Calu3 (cell line): ENCODE data around the gene PRR7. TPM values are rescaled to one million over a fixed set of nuclear protein-coding genes. Genes with fewer than 3 reads are reported as not detected.

Source experiments
- BruUV-seq: library from RNA; stranded (reverse); fragments of 400-500 nt; replicated peaks from 2 replicates; lab custom pipeline; 2021; lab: Mats Ljungman, UMichigan
- CTCF ChIA-PET: fragments of 300-600 bp; sonication (Branson Sonifier 250); formaldehyde crosslinking; loops from one replicate; lab custom pipeline; 2022; ENCODE audit warnings: antibody characterized with exemption; lab: Charles Lee
- DNase-seq: peaks from one replicate; pipeline ENCODE4 v3.0.0; 2022
- H3K27ac Mint-ChIP-seq: one replicate; pipeline ENCODE4 v1.8.0; 2022; ENCODE audit warnings: mixed read lengths; ENCODE audit not compliant: unreplicated experiment
- H3K27me3 Mint-ChIP-seq: one replicate; pipeline ENCODE4 v1.8.0; 2022; ENCODE audit warnings: mixed read lengths; ENCODE audit not compliant: unreplicated experiment
- H3K36me3 Mint-ChIP-seq: one replicate; pipeline ENCODE4 v1.8.0; 2022; ENCODE audit warnings: mild to moderate bottlenecking, moderate library complexity, mixed read lengths; ENCODE audit not compliant: insufficient read depth, unreplicated experiment
- H3K4me1 Mint-ChIP-seq: one replicate; pipeline ENCODE4 v1.8.0; 2022; ENCODE audit warnings: mild to moderate bottlenecking, low read depth, mixed read lengths; ENCODE audit not compliant: unreplicated experiment
- H3K4me3 Mint-ChIP-seq: one replicate; pipeline ENCODE4 v1.8.0; 2022; ENCODE audit warnings: mild to moderate bottlenecking, low read depth, moderate library complexity, mixed read lengths; ENCODE audit not compliant: unreplicated experiment
- H3K9me3 Mint-ChIP-seq: one replicate; pipeline ENCODE4 v1.8.0; 2022; ENCODE audit warnings: low read depth, mixed read lengths; ENCODE audit not compliant: unreplicated experiment
- CTCF ChIP-seq: fragments of 200-600 bp; IDR thresholded peaks from one replicate; pipeline ENCODE4 v1.8.0; 2022; ENCODE audit warnings: antibody characterized with exemption; ENCODE audit not compliant: unreplicated experiment
- intact Hi-C: fragments of 100-400 bp; cut with micrococcal nuclease; formaldehyde crosslinking; loops from one replicate; pipeline ENCODE4 v1.10.0; 2022; ENCODE audit not compliant: unreplicated experiment
- total RNA-seq: library from RNA; stranded (reverse); gene quantifications from 2 replicates; pipeline ENCODE4 v1.2.3, GENCODE V29; 2022

The PRR7 gene
- total RNA-seq, 1 experiment from 2014 or later, result 25.2 TPM

- CTCF ChIA-PET, result interaction anchor here (1.3 kb wide), 1 partner anchor 11 kb away, joined by 3 read pairs; no protein-coding TSS in a partner anchor
- Mint-ChIP-seq H3K4me3 (no peak overlapping the region), H3K27me3 (no peaks in the 10 kb centered on the region), H3K9me3 (no peaks in the 10 kb centered on the region), H3K4me1 (peaks cover 17% of the 10 kb centered on the region), H3K27ac (no peak overlapping the region), H3K36me3 (peaks cover 73% of the 10 kb centered on the region)
- TF ChIP-seq CTCF, result no peak
- no TSS peak for BruUV-seq
- intact Hi-C loops, result no loop called here
- DNase-seq, result no peak
Measured at GRCh38 chr5:177433658-177434217, 12.9 kb upstream of the PRR7 start.

- BruUV-seq, result no TSS peak
- Mint-ChIP-seq H3K36me3 (peaks cover 68% of the 10 kb centered on the region), H3K4me1 (peaks cover 10% of the 10 kb centered on the region), H3K4me3 (no peak overlapping the region), H3K27ac (no peak overlapping the region), H3K9me3 (no peaks in the 10 kb centered on the region), H3K27me3 (no peaks in the 10 kb centered on the region)
- DNase-seq, result no peak
- CTCF ChIA-PET, result interaction anchor here (0.6 to 1.3 kb wide), 2 partner anchors 10 to 45 kb away, joined by 3 to 4 read pairs; no protein-coding TSS in a partner anchor
- intact Hi-C loops, result no loop called here
- TF ChIP-seq CTCF, result no peak
Measured at GRCh38 chr5:177434437-177434836, 12.2 kb upstream of the PRR7 start.

- Mint-ChIP-seq H3K4me3 (no peak overlapping the region), H3K9me3 (no peaks in the 10 kb centered on the region), H3K4me1 (peaks cover 7% of the 10 kb centered on the region), H3K27me3 (no peaks in the 10 kb centered on the region), H3K27ac (no peak overlapping the region), H3K36me3 (peaks cover 68% of the 10 kb centered on the region)
- no TSS peak for BruUV-seq
- TF ChIP-seq CTCF, result no peak
- intact Hi-C loops, result no loop called here
- CTCF ChIA-PET, result interaction anchor here (0.6 kb wide), 1 partner anchor 46 kb away, joined by 4 read pairs; no protein-coding TSS in a partner anchor
- no peak for DNase-seq
Measured at GRCh38 chr5:177434942-177435738, 11.5 kb upstream of the PRR7 start.

GRCh38 chr5:177435847-177436536 is 10.6 kb upstream of the PRR7 start:
- Mint-ChIP-seq H3K27me3 (no peaks in the 10 kb centered on the region), H3K4me1 (peaks cover 7% of the 10 kb centered on the region), H3K36me3 (peaks cover 65% of the 10 kb centered on the region), H3K27ac (no peak overlapping the region), H3K4me3 (no peak overlapping the region), H3K9me3 (no peaks in the 10 kb centered on the region)
- CTCF ChIA-PET, result no interaction called here
- no peak for TF ChIP-seq CTCF
- intact Hi-C loops, result no loop called here
- BruUV-seq, result no TSS peak
- no peak for DNase-seq
